IPS DF 19.7 (cell line): ENCODE results near the gene EN2.

Experiments
- DNase-seq: peaks from one replicate; pipeline ENCODE4 v3.0.0-alpha.2; 2013; ENCODE audit warnings: low read depth, low spot score

Gene EN2

GRCh38 chr7:155450970-155451801 is 6.7 kb upstream of the EN2 start:
- no peak for DNase-seq

- no peak for DNase-seq
These were observed 6.1 kb upstream of the EN2 start for GRCh38 chr7:155451840-155452239.

GRCh38 chr7:155452505-155453295 is 5.2 kb upstream of the EN2 start:
- DNase-seq: no peak

DNA sequence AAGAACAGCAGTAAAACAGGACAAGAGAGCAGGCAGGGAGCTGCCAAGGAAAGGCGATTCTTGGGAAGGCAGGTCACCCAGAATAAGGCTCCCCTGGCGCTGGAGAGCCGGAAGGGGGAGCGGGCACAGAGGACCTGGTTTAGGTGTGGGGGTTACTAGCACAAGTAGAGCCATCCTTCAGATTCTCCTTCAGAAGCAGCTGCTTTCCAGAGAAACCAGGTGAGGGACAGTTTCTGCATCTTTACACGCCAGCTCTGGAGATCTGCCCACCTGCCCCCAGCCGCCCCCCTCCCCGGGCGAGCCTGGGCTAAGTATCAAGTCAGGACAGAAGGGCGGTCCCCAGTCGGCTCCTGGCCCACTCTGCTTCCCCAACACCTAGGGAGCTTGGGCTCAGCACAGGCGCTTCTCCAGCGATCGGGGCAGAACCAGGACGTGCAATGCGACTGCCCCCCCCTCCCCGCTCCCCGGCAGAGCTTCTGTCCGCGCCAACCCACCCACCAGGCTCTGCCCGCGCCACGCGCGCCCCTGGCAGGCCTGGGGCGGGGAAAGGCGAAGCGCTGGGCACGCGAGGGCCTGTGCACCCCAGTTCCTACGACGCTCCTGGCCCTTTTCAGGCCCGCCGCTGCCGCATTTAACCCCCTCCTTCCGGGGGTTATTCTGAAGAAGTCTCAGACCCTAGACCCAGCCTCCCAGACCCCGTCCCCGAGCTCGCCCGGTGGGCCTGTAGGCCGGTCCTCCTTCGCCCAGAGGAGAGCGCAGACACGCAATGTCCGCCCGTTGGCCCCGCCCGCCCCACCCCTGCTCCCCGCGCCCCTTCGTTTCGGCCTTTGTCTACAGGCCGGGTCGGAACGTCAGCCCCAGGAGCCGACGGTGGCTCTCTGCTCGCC is 4.4 kb upstream of the EN2 start:
- DNase-seq: no peak

DNA sequence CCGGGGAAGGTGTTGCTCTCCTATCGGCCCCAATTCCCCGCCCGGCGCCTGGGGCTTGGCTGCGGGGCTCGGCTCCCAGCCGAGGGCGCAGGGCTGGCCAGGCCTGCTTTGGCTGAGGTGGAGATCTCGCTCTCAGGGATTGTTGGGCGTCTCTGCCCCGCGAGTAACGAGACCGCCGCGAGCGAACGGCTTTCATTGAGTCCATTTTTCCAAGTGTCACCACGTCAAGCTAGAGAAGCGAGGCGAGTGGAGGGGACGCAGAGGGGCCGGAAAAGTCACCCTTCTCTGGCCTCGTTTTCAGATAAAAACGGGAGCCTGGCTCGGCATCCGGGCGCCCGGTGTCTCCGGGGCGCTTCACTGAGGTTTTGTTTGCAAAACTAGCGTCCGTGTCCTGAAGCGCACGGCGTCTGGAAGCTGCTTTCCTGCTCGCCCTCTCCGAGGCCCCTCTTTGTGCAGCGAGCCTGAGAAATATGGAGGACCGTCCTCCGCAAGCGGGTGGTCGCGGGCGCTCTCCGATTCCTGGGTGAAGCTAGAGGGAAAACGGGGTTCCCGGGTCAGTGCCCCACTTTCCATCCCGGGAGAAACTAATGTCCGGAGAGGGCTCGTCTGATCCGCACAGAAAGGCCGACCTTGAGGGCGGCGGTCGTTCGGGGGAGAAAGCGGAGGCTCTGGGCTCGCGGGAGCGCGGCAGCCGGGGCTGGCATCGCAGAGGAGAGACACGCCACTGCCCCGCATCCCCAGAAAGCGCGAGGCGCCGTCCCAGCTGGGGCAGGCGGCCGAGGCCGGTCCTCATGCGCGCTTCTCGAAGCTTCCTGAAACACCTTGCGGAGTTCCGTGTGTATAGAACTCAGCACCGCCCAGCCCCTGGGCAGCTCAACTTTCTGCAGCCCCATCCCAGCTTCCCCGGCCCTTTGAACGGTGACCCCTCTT is 3.5 kb upstream of the EN2 start:
- no peak for DNase-seq

- DNase-seq: no peak
These were observed 2.7 kb upstream of the EN2 start for GRCh38 chr7:155455132-155455693.

GRCh38 chr7:155455776-155456737 is 1.9 kb upstream of the EN2 start:
- no peak for DNase-seq

DNA sequence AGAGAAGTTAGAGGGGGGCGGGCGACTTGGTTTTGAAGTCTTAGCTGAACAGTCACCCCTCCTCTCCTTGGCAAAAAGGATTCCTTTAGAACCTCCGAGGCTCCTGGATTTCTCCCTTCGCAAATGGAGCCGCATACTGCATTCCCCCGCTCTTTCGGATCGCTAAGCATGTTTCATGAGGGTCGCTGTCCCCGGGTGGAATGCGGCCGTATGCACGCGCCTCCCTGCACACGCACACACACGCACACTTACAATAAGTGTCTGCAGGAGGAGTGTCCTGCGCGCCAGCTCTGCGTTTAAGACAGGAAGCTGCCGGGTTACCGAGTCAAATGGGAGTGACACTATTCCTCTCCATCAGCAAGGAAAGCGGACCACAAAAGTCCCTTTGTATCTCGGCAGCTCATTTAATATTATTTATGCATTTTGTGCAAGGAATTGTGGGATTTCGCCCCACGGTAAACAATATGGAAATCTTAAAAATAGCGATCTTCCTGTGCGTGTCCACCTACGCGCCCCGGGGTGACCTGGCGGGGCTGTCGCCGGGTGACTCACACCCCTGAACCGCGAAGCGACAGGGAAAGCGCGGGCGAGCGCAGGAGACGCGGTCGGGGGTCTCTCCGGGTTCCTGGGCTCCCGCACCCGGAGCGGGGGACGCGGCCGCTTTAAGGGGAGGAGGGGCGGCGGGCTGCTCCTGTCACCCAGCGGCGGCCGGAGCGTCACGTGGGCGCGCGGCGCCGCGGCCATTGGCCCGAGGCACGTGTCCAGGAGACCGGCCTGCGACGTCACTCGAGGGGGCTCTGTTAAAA is 988 bp upstream of the EN2 start:
- no peak for DNase-seq

DNA sequence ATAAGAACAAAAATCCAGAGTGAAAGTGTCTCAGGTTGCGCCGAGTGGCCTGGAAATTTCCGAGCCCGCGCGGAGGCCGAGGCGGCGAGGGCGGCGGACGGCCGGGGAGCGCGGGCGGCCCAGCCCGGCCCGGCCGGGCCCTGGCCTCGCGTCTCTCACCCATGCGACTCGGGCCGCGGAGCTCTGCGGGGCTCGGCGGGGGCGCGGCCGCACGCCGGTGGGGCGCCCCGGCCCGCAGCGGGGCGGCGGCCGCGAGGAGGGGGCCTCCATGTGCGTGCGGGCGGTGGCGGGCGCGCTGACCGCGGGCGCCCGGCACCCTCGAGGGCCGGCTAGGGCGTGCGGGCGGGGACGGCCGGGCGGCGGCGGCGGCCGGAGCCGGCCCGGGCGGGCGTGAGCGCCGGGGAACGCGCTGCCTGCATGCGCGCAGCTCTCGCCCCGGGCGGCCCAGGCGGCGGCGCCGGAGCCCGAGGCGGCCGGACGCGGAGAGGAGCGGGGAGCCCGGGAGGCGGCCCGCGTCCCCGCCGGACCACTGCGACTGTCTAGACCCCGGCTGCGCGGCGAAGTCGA is 302 bp upstream of the EN2 start:
- no peak for DNase-seq

- DNase-seq: no peak
These were observed 1.2 kb downstream of the EN2 start for GRCh38 chr7:155458878-155459699.

DNA sequence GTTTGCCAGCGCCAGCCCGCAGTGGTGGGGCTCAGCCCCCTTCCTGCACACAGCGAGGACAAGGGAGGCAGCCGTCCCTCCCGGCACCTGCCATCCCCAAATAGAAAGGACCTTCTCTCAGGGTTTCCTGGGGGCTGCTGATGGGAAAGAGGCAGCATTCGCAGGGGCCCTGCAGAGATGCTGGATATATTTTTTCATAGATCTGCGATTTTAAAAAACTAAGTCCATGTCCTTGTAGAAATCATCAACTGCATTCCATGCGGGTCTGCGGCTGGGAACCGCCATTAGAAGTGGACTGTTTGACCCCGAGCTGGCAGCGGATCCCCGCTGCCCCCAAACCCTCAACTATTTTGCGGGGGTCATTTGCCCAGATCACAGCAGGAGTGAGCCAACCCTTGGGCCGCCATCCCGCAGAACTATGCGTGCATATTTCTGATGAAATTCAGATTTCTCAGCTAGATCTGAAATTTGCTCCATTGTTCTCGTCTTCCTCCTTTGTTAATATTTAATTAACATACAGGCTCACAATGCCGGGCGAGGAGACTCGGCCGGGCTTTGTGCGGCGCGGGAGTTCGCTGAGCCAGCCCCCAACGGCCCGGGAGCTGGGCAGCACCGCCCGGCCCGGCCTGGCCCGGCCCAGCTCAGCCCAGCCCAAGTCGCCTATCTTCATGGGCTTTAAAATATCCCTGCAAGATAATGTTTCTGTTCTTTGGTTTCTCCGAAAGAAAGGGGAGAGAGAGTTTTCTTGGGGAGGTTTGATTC is 2.0 kb downstream of the EN2 start:
- no peak for DNase-seq

GRCh38 chr7:155460926-155461613 is 3.1 kb downstream of the EN2 start:
- no peak for DNase-seq

DNA sequence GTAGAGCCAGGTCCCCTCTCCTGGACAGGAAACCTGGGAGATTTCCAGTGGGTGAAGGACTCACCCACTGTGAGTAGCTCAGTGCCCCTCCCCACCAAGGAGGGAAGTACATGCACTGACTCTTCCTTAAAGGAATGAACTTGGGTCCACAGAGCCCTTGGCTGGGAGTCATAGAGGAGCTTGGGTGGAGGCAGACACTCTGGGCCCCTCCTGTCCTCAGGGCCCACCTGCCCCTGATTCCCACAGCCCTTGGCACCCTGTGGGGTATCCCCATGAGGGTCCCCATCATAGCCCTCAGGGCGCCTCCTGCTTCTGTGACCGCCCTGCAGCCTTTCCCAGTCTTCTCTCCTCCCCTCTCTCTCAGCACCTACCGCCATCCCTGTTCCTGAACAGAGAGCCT is 3.7 kb downstream of the EN2 start:
- DNase-seq: no peak

DNA sequence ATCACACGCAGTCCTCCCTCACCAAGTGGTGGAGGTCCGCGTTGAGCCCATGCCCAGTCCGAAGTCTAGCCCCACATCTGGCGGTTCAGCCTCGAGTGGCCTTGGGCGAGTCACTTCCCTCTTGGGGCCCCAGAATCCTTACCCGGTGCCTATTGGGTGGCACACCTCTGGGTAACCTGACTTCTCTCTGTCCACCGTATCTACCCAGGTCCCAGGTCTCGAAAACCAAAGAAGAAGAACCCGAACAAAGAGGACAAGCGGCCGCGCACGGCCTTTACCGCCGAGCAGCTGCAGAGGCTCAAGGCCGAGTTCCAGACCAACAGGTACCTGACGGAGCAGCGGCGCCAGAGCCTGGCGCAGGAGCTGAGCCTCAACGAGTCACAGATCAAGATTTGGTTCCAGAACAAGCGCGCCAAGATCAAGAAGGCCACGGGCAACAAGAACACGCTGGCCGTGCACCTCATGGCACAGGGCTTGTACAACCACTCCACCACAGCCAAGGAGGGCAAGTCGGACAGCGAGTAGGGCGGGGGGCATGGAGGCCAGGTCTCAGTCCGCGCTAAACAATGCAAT is 4.3 kb downstream of the EN2 start:
- DNase-seq: no peak

- no peak for DNase-seq
These were observed 5.3 kb downstream of the EN2 start for GRCh38 chr7:155463114-155463811.
